Inflammatory macrophage treated with lipopolysaccharide for 4 hours (primary cell): ENCODE results near the gene GPHN.
"Not testable (repeated sequence)": the region's sequence is repeated elsewhere in the genome, so short reads cannot be mapped to it uniquely, and the experiment has no call there.

Source experiments
- DNase-seq: peaks from one replicate; pipeline ENCODE4 v3.0.0-alpha.2; 2020

GPHN gene

GRCh38 chr14:66824251-66824650, 316.3 kb downstream of the GPHN start:
- no peak for DNase-seq

- DNase-seq, result no peak
These were observed 319.2 kb downstream of the GPHN start for GRCh38 chr14:66827182-66827581.

- DNase-seq, result no peak
These were observed 323.2 kb downstream of the GPHN start for GRCh38 chr14:66831173-66831572.

GRCh38 chr14:66833816-66834215, 325.9 kb downstream of the GPHN start:
- DNase-seq, result no peak

- not testable (repeated sequence) for DNase-seq
These were observed 329.5 kb downstream of the GPHN start for GRCh38 chr14:66837436-66837835.

- DNase-seq, result no peak
These were observed 335.1 kb downstream of the GPHN start for GRCh38 chr14:66842911-66843512.

GRCh38 chr14:66850258-66850888, 342.4 kb downstream of the GPHN start:
- no peak for DNase-seq

GRCh38 chr14:66853311-66853710, 345.4 kb downstream of the GPHN start:
- DNase-seq, result no peak

- no peak for DNase-seq
These were observed 349.9 kb downstream of the GPHN start for GRCh38 chr14:66857867-66858266.

GRCh38 chr14:66859063-66859671, 351.2 kb downstream of the GPHN start:
- no peak for DNase-seq

GRCh38 chr14:66881596-66881995, 373.6 kb downstream of the GPHN start:
- no peak for DNase-seq

GRCh38 chr14:66884149-66884548, 376.2 kb downstream of the GPHN start:
- no peak for DNase-seq

GRCh38 chr14:66900719-66901118, 392.8 kb downstream of the GPHN start:
- DNase-seq, result no peak

GRCh38 chr14:66910311-66910840, 402.4 kb downstream of the GPHN start:
- no peak for DNase-seq

GRCh38 chr14:66916421-66916820, 408.5 kb downstream of the GPHN start:
- no peak for DNase-seq

- no peak for DNase-seq
These were observed 410.6 kb downstream of the GPHN start for GRCh38 chr14:66918527-66918926.

GRCh38 chr14:66920196-66920595, 412.2 kb downstream of the GPHN start:
- no peak for DNase-seq

- DNase-seq, result no peak
These were observed 415.3 kb downstream of the GPHN start for GRCh38 chr14:66923251-66923650.

- no peak for DNase-seq
These were observed 431.5 kb downstream of the GPHN start for GRCh38 chr14:66939409-66939808.

- no peak for DNase-seq
These were observed 436.9 kb downstream of the GPHN start for GRCh38 chr14:66944872-66945271.

- DNase-seq, result no peak
These were observed 447.2 kb downstream of the GPHN start for GRCh38 chr14:66955159-66955558.

GRCh38 chr14:66959437-66960050, 451.6 kb downstream of the GPHN start:
- DNase-seq, result no peak

- no peak for DNase-seq
These were observed 457.9 kb downstream of the GPHN start for GRCh38 chr14:66965831-66966230.

- DNase-seq, result no peak
These were observed 464.5 kb downstream of the GPHN start for GRCh38 chr14:66972469-66972868.
